CD4-positive, alpha-beta T cell treated with Interleukin-10 for 1 hour (primary cell): ENCODE data around the gene PNMA6E.
"Not testable (repeated sequence)": the region's sequence is repeated elsewhere in the genome, so short reads cannot be mapped to it uniquely, and the experiment has no call there.

Experiments used
- DNase-seq: peaks from one replicate; pipeline ENCODE4 v3.0.0-alpha.2; 2020

Gene PNMA6E

GRCh38 chrX:153407736-153408135 lies 6.6 kb upstream of the PNMA6E start:
- DNase-seq = no peak

- DNase-seq = no peak
Observed at GRCh38 chrX:153406903-153407302, 5.8 kb upstream of the PNMA6E start.

GRCh38 chrX:153406011-153406410 lies 4.9 kb upstream of the PNMA6E start:
- no peak for DNase-seq

GRCh38 chrX:153405426-153405825 lies 4.3 kb upstream of the PNMA6E start:
- no peak for DNase-seq

- not testable (repeated sequence) for DNase-seq
Observed at GRCh38 chrX:153404333-153404732, 3.2 kb upstream of the PNMA6E start.

- peak; percentile 46 for DNase-seq
Observed at GRCh38 chrX:153400146-153401132, 711 bp downstream of the PNMA6E start.

GRCh38 chrX:153398275-153398960 lies 2.7 kb downstream of the PNMA6E start:
- DNase-seq = no peak

GRCh38 chrX:153397256-153397960 lies 3.7 kb downstream of the PNMA6E start:
- no peak for DNase-seq

- no peak for DNase-seq
Observed at GRCh38 chrX:153396320-153397195, 4.6 kb downstream of the PNMA6E start.

- DNase-seq = no peak
Observed at GRCh38 chrX:153395613-153396319, 5.4 kb downstream of the PNMA6E start.

- DNase-seq = no peak
Observed at GRCh38 chrX:153394612-153395011, 6.5 kb downstream of the PNMA6E start.

GRCh38 chrX:153392642-153393321 lies 8.4 kb downstream of the PNMA6E start:
- DNase-seq = no peak

- DNase-seq = not testable (repeated sequence)
Observed at GRCh38 chrX:153389460-153389768, 11.7 kb downstream of the PNMA6E start.

- DNase-seq = no peak
Observed at GRCh38 chrX:153388722-153389459, 12.3 kb downstream of the PNMA6E start.

GRCh38 chrX:153387987-153388721 lies 13.0 kb downstream of the PNMA6E start:
- DNase-seq = no peak

GRCh38 chrX:153387345-153387744 lies 13.8 kb downstream of the PNMA6E start:
- DNase-seq = no peak

- DNase-seq = no peak
Observed at GRCh38 chrX:153386097-153386496, 15.1 kb downstream of the PNMA6E start.

GRCh38 chrX:153384973-153385372 lies 16.2 kb downstream of the PNMA6E start:
- not testable (repeated sequence) for DNase-seq

- DNase-seq = no peak
Observed at GRCh38 chrX:153384390-153384789, 16.8 kb downstream of the PNMA6E start.
